Measurements from ENCODE around the gene SERPINE3.

SERPINE3 gene

GRCh38 chr13:51380269-51380668 is 40.8 kb downstream of the SERPINE3 start:
- H3K36me3 ChIP-seq (ENCODE audit: control insufficient read depth in 1 of 2, insufficient read depth in 2 of 2, low read length in 2 of 2), result peaks cover 9 to 53% of the 10 kb centered on the region in 2 donors
- H3K4me3 ChIP-seq (ENCODE audit: low read depth in 1 of 2, low read length in 2 of 2), result no peak overlapping the region
- no peaks in the 10 kb centered on the region for H3K27me3 ChIP-seq (ENCODE audit: control insufficient read depth in 1 of 2, insufficient read depth in 2 of 2, low read length in 2 of 2)
- H3K27ac ChIP-seq (ENCODE audit: low read depth, low read length), result no peak overlapping the region
- H3K9ac ChIP-seq (ENCODE audit: low read depth in 1 of 2, low read length in 2 of 2), result no peak overlapping the region
- no peaks in the 10 kb centered on the region for H3K4me1 ChIP-seq (ENCODE audit: control insufficient read depth in 1 of 2, insufficient read depth in 2 of 2, low read length in 2 of 2)
- H3K9me3 ChIP-seq (ENCODE audit: control insufficient read depth in 1 of 2, low read length in 2 of 2), result no peaks in the 10 kb centered on the region

DNA sequence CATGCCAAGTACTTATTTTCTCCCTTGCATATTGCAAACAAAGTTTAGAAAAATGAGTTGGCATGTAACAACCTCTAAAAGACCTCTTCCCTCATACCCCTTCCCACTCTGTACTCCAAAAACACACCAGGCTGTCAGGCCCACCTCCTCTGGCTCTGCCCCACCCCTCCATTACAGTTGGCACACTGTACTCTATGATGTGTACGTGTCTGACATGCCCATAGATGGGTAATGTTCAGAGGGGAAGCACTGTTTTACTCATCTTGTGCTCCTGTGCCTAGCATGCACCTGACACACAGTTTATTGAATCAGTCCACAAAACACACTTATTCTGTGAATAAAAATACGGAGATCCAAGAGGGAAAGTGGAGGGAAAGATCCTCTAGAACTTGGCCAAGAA is 45.6 kb downstream of the SERPINE3 start:
- Histone ChIP-seq H3K9ac (ENCODE audit: low read depth in 1 of 2, low read length in 2 of 2) (no peak overlapping the region), H3K36me3 (ENCODE audit: control insufficient read depth in 1 of 2, insufficient read depth in 2 of 2, low read length in 2 of 2) (peaks cover 19 to 25% of the 10 kb centered on the region in 2 donors), H3K9me3 (ENCODE audit: control insufficient read depth in 1 of 2, low read length in 2 of 2) (no peaks in the 10 kb centered on the region), H3K27ac (ENCODE audit: low read depth, low read length) (no peak overlapping the region), H3K4me1 (ENCODE audit: control insufficient read depth in 1 of 2, insufficient read depth in 2 of 2, low read length in 2 of 2) (no peaks in the 10 kb centered on the region), H3K4me3 (ENCODE audit: low read depth in 1 of 2, low read length in 2 of 2) (no peak overlapping the region), H3K27me3 (ENCODE audit: control insufficient read depth in 1 of 2, insufficient read depth in 2 of 2, low read length in 2 of 2) (no peaks in the 10 kb centered on the region)

DNA sequence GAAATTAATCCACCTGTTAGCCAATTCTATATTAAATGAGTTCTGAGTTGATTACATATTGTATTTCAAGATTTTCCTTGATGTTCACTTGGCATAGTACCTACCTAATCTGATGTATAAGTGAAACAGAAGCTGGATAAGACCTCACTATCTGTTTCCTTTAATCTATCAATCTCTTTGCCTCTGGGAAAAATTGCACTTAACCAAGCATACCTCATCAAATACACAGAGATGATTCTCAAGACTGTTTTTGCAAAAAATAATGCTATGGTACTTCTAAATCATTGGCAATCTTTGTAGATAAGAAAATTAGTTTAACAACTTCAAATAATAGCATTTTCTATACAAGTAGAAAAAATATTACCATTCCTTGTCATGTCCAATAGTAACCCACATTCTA is 55.2 kb downstream of the SERPINE3 start:
- Histone ChIP-seq H3K27ac (ENCODE audit: low read depth, low read length) (no peak overlapping the region), H3K27me3 (ENCODE audit: control insufficient read depth in 1 of 2, insufficient read depth in 2 of 2, low read length in 2 of 2) (no peaks in the 10 kb centered on the region), H3K4me3 (ENCODE audit: low read depth in 1 of 2, low read length in 2 of 2) (no peak overlapping the region), H3K9ac (ENCODE audit: low read depth in 1 of 2, low read length in 2 of 2) (no peak overlapping the region), H3K4me1 (ENCODE audit: control insufficient read depth in 1 of 2, insufficient read depth in 2 of 2, low read length in 2 of 2) (peaks cover 0 to 8% of the 10 kb centered on the region in 2 donors), H3K9me3 (ENCODE audit: control insufficient read depth in 1 of 2, low read length in 2 of 2) (no peaks in the 10 kb centered on the region), H3K36me3 (ENCODE audit: control insufficient read depth in 1 of 2, insufficient read depth in 2 of 2, low read length in 2 of 2) (peaks cover 3 to 6% of the 10 kb centered on the region in 2 donors)

DNA sequence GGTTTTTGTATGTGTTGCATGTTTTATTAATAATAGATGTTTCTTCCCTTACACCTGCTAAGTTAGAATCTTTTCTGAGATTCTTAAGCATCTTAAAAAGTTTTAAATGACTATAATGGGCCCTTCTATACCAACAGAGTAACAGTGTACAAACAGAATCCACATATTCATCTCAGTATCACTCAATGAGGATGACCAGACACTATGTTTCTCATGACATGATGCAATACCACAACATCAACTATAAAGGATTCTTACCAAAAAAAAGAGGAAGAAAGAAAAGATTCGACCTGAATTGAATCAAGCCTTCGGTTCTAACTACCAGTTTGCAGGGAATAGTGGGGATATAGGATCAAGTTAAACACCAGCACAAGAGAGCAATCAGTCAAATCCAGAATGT is 56.9 kb downstream of the SERPINE3 start:
- Histone ChIP-seq H3K4me1 (ENCODE audit: control insufficient read depth in 1 of 2, insufficient read depth in 2 of 2, low read length in 2 of 2) (peaks cover 0 to 8% of the 10 kb centered on the region in 2 donors), H3K27me3 (ENCODE audit: control insufficient read depth in 1 of 2, insufficient read depth in 2 of 2, low read length in 2 of 2) (no peaks in the 10 kb centered on the region), H3K9me3 (ENCODE audit: control insufficient read depth in 1 of 2, low read length in 2 of 2) (no peaks in the 10 kb centered on the region), H3K9ac (ENCODE audit: low read depth in 1 of 2, low read length in 2 of 2) (no peak overlapping the region), H3K4me3 (ENCODE audit: low read depth in 1 of 2, low read length in 2 of 2) (no peak overlapping the region), H3K36me3 (ENCODE audit: control insufficient read depth in 1 of 2, insufficient read depth in 2 of 2, low read length in 2 of 2) (peaks cover 3 to 7% of the 10 kb centered on the region in 2 donors), H3K27ac (ENCODE audit: low read depth, low read length) (no peak overlapping the region)

DNA sequence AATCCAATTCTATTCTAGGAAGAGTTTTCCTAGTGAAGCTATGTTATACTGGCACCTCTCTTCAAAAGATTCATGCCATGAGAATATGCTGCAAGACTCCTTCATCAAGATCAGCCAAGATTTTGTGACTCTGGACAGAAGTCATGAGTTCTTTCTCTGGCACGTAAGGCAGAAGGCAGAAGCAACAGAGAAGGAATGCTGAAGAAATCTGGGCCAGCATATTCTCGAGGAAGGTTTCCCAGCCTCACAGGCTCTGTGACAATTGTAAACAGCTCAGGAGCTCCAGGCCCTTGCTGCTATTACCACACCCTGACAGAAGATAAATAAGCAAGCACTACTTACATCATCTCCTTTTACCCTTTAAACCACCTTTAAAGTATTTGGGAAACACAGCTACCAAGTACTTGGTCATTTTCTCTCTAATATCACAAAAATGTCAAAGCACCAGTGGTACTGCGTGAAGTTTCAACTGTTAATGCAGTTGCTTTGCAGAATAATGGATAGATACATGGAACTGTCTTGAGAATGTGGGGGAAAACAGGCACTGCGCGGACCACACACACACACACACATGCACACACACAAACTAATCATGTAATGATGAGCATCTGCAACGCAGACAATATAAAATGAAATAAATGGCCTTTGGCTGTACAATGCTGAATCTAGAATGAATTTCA is 57.9 kb downstream of the SERPINE3 start:
- H3K36me3 ChIP-seq (ENCODE audit: control insufficient read depth in 1 of 2, insufficient read depth in 2 of 2, low read length in 2 of 2), result peaks cover 0 to 7% of the 10 kb centered on the region in 2 donors
- H3K27ac ChIP-seq (ENCODE audit: low read depth, low read length), result no peak overlapping the region
- H3K4me1 ChIP-seq (ENCODE audit: control insufficient read depth in 1 of 2, insufficient read depth in 2 of 2, low read length in 2 of 2), result peaks cover 0 to 8% of the 10 kb centered on the region in 2 donors
- H3K9ac ChIP-seq (ENCODE audit: low read depth in 1 of 2, low read length in 2 of 2), result no peak overlapping the region
- H3K4me3 ChIP-seq (ENCODE audit: low read depth in 1 of 2, low read length in 2 of 2), result no peak overlapping the region
- H3K9me3 ChIP-seq (ENCODE audit: control insufficient read depth in 1 of 2, low read length in 2 of 2), result no peaks in the 10 kb centered on the region
- H3K27me3 ChIP-seq (ENCODE audit: control insufficient read depth in 1 of 2, insufficient read depth in 2 of 2, low read length in 2 of 2), result no peaks in the 10 kb centered on the region

DNA sequence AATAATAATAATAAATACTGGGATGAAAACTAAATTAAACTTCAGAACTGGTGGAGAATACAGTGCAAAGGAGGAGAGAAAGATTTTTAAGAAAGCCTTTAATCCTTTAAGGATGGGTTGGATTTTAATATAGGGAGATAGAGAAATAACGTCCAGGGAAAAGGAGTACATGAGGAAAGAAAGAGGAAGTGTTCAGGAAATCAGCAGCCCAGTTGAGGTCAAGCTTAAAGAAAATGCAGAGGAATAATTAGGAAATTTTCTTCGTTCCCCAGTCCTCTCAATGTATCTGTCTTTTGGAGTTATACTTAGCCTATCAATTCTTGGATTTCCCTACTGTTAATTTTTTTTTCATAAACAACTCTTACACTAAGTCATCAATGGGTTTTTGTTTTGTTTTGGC is 65.7 kb downstream of the SERPINE3 start:
- Histone ChIP-seq H3K27me3 (ENCODE audit: control insufficient read depth in 1 of 2, insufficient read depth in 2 of 2, low read length in 2 of 2) (no peaks in the 10 kb centered on the region), H3K9ac (ENCODE audit: low read depth in 1 of 2, low read length in 2 of 2) (no peak overlapping the region), H3K4me3 (ENCODE audit: low read depth in 1 of 2, low read length in 2 of 2) (no peak overlapping the region), H3K27ac (ENCODE audit: low read depth, low read length) (no peak overlapping the region), H3K36me3 (ENCODE audit: control insufficient read depth in 1 of 2, insufficient read depth in 2 of 2, low read length in 2 of 2) (no peaks in the 10 kb centered on the region), H3K4me1 (ENCODE audit: control insufficient read depth in 1 of 2, insufficient read depth in 2 of 2, low read length in 2 of 2) (no peaks in the 10 kb centered on the region), H3K9me3 (ENCODE audit: control insufficient read depth in 1 of 2, low read length in 2 of 2) (no peaks in the 10 kb centered on the region)

DNA sequence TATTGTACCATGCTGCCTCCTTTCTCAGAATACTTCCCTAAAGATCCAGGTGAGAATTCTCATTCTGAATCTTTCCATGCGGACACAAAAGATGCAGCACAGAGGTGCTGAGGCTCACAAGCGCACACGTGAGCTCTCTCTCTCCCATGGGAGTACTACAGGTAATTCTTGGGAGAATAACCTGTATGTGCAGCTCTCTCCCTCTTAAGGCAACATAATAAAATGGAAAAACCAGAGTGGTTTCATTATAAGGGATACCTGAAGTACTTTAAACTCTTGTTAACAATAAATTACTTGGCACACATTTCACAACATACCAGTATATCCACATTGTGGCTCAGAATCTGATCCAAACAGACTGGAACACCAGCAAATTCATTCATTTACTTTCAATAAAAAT is 72.9 kb downstream of the SERPINE3 start:
- Histone ChIP-seq H3K9me3 (ENCODE audit: control insufficient read depth in 1 of 2, low read length in 2 of 2) (peaks cover 0 to 2% of the 10 kb centered on the region in 2 donors), H3K36me3 (ENCODE audit: control insufficient read depth in 1 of 2, insufficient read depth in 2 of 2, low read length in 2 of 2) (peaks cover 0 to 8% of the 10 kb centered on the region in 2 donors), H3K4me1 (ENCODE audit: control insufficient read depth in 1 of 2, insufficient read depth in 2 of 2, low read length in 2 of 2) (no peaks in the 10 kb centered on the region), H3K27me3 (ENCODE audit: control insufficient read depth in 1 of 2, insufficient read depth in 2 of 2, low read length in 2 of 2) (no peaks in the 10 kb centered on the region), H3K4me3 (ENCODE audit: low read depth in 1 of 2, low read length in 2 of 2) (no peak overlapping the region), H3K27ac (ENCODE audit: low read depth, low read length) (no peak overlapping the region), H3K9ac (ENCODE audit: low read depth in 1 of 2, low read length in 2 of 2) (no peak overlapping the region)

Data from duodenal mucosa (tissue), 2 donors.